ENCODE results near the gene SKOR1.

- TF ChIP-seq CTCF (conservative IDR thresholded peaks at IDR 0.05) = no peak
- no peak for TF ChIP-seq EZH2 (IDR thresholded peaks at IDR 0.05; ENCODE audit: low read depth)
These were observed 25.8 kb downstream of the SKOR1 start for GRCh38 chr15:67850994-67851571.

Measured in PC-9 (cell line).